ENCODE measurements around the gene SLC25A34. TPM values are rescaled to one million over a fixed set of nuclear protein-coding genes. Genes with fewer than 3 reads are reported as not detected.
A peak's percentile ranks its signal among the peaks of the same experiment; 100 is the strongest.

SLC25A34 gene
- total RNA-seq, 2 donors from 2014 or later = 1.8 to 3.5 TPM

- DNase-seq = no peak
- no peaks in the 10 kb centered on the region for H3K36me3 Mint-ChIP-seq (ENCODE audit: low read depth)
- 99 to 100% methylated on average over 1 to 5 of the region's 5 CpGs for WGBS, 2 experiments (ENCODE audit: insufficient coverage in 1 of 2, insufficient read length in 1 of 2)
- Histone ChIP-seq H3K27ac (ENCODE audit: low read depth, low read length) (no peak overlapping the region), H3K9ac (ENCODE audit: extremely low read depth, low read length, poor library complexity, severe bottlenecking) (no peak overlapping the region), H3K4me3 (ENCODE audit: low read length) (no peak overlapping the region), H3K36me3 (ENCODE audit: control insufficient read depth, insufficient read depth, low read length) (no peaks in the 10 kb centered on the region), H3K4me1 (ENCODE audit: control insufficient read depth, insufficient read depth, low read length) (no peaks in the 10 kb centered on the region), H3K27me3 (ENCODE audit: control insufficient read depth, insufficient read depth, low read length, poor library complexity, severe bottlenecking) (no peaks in the 10 kb centered on the region), H3K9me3 (ENCODE audit: control insufficient read depth, low read length) (no peaks in the 10 kb centered on the region)
- no peak overlapping the region for H3K4me3 Mint-ChIP-seq
- TF ChIP-seq CTCF (conservative IDR thresholded peaks at IDR 0.05) = no peak
- no peaks in the 10 kb centered on the region for H3K9me3 Mint-ChIP-seq
- no peaks in the 10 kb centered on the region for H3K4me1 Mint-ChIP-seq
- peak overlapping the region; percentile 30 for H3K27ac Mint-ChIP-seq
- no peaks in the 10 kb centered on the region for H3K27me3 Mint-ChIP-seq (ENCODE audit: insufficient read depth)
Observed at GRCh38 chr1:15748264-15748663, 12.2 kb downstream of the SLC25A34 start.

GRCh38 chr1:15748690-15749398, 12.8 kb downstream of the SLC25A34 start:
- Mint-ChIP-seq H3K27me3 (ENCODE audit: insufficient read depth) (no peaks in the 10 kb centered on the region), H3K4me3 (no peak overlapping the region), H3K9me3 (no peaks in the 10 kb centered on the region), H3K27ac (no peak overlapping the region), H3K36me3 (ENCODE audit: low read depth) (no peaks in the 10 kb centered on the region), H3K4me1 (no peaks in the 10 kb centered on the region)
- 93% methylated on average over 2 to 10 of the region's 10 CpGs for WGBS, 2 experiments (ENCODE audit: insufficient coverage in 1 of 2, insufficient read length in 1 of 2)
- Histone ChIP-seq H3K36me3 (ENCODE audit: control insufficient read depth, insufficient read depth, low read length) (no peaks in the 10 kb centered on the region), H3K9me3 (ENCODE audit: control insufficient read depth, low read length) (no peaks in the 10 kb centered on the region), H3K4me3 (ENCODE audit: low read length) (no peak overlapping the region), H3K4me1 (ENCODE audit: control insufficient read depth, insufficient read depth, low read length) (no peaks in the 10 kb centered on the region), H3K27ac (ENCODE audit: low read depth, low read length) (no peak overlapping the region), H3K9ac (ENCODE audit: extremely low read depth, low read length, poor library complexity, severe bottlenecking) (no peak overlapping the region), H3K27me3 (ENCODE audit: control insufficient read depth, insufficient read depth, low read length, poor library complexity, severe bottlenecking) (no peaks in the 10 kb centered on the region)
- TF ChIP-seq CTCF (conservative IDR thresholded peaks at IDR 0.05) = no peak
- DNase-seq = no peak

- 79 to 81% methylated on average over 8 to 19 of the region's 19 CpGs for WGBS, 2 experiments (ENCODE audit: insufficient coverage in 1 of 2, insufficient read length in 1 of 2)
- Mint-ChIP-seq H3K9me3 (no peaks in the 10 kb centered on the region), H3K36me3 (ENCODE audit: low read depth) (no peaks in the 10 kb centered on the region), H3K4me3 (no peak overlapping the region), H3K27ac (no peak overlapping the region), H3K27me3 (ENCODE audit: insufficient read depth) (no peaks in the 10 kb centered on the region), H3K4me1 (no peaks in the 10 kb centered on the region)
- no peak overlapping the region for H3K27ac ChIP-seq (ENCODE audit: low read depth, low read length)
- no peaks in the 10 kb centered on the region for H3K4me1 ChIP-seq (ENCODE audit: control insufficient read depth, insufficient read depth, low read length)
- no peak for TF ChIP-seq CTCF (conservative IDR thresholded peaks at IDR 0.05)
- no peak for DNase-seq
- H3K36me3 ChIP-seq (ENCODE audit: control insufficient read depth, insufficient read depth, low read length) = no peaks in the 10 kb centered on the region
- no peak overlapping the region for H3K4me3 ChIP-seq (ENCODE audit: low read length)
- H3K9me3 ChIP-seq (ENCODE audit: control insufficient read depth, low read length) = no peaks in the 10 kb centered on the region
- no peaks in the 10 kb centered on the region for H3K27me3 ChIP-seq (ENCODE audit: control insufficient read depth, insufficient read depth, low read length, poor library complexity, severe bottlenecking)
- no peak overlapping the region for H3K9ac ChIP-seq (ENCODE audit: extremely low read depth, low read length, poor library complexity, severe bottlenecking)
Observed at GRCh38 chr1:15749399-15750291, 13.6 kb downstream of the SLC25A34 start.
